Measurements from ENCODE around the gene C1orf35.
A peak's percentile ranks its signal among the peaks of the same experiment; 100 is the strongest.

C1orf35 gene

GRCh38 chr1:228109962-228110488 lies 6.9 kb upstream of the C1orf35 start:
- no peak for DNase-seq (ENCODE audit: low read depth in 3 of 3, low spot score in 1 of 3)

DNA sequence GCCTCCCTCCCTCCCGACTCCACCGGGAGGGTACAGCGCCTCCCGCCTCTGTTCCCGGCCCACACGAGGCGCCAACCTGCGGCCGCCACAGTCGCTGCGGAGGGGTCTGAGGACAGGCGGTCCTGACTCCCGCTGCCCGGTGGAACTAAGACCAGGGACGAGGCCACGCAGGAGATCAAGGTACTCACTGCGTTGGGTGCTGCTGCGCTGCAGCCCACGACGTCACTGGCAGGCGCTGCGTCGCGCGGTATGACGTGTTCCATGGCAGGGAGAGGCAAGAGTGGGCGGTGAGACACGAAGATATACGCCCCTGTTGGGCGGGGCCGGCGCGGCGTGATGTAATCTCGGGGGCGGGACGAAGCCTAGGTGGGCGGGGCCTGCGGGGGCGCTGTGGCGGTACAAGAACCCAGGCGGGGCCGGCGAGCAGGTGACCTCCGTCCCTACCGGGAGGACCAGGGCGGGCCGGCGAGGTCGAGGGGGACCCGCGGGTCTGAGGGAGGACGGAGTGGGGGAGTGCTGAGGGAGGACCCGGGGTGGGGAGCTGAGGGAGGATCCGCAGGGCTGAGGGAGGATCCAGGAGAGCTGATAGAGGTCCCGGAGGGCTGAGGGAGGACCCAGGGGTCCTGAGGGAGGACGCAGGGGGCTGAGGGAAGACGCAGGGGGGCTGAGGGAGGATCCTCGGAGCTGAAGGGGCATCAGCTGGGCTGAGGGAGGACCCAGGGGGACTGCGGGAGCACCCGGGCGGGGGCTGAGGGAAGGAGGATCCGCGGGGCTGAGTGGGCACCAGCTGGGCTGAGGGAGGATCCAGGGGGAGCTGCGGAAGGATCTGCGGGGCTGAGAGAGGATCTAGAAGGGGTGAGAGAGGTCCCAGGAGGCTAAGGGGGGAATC lies 6.2 kb upstream of the C1orf35 start, which contains the start of gene MRPL55:
TSS of gene MRPL55 (minus strand) at position 227 of the 889 bp plus-strand sequence. CDS start 1,039 bp downstream, outside the sequence.
- peak; percentile 92 to 99 (median 97) for DNase-seq (ENCODE audit: low read depth in 3 of 3, low spot score in 1 of 3)

DNA sequence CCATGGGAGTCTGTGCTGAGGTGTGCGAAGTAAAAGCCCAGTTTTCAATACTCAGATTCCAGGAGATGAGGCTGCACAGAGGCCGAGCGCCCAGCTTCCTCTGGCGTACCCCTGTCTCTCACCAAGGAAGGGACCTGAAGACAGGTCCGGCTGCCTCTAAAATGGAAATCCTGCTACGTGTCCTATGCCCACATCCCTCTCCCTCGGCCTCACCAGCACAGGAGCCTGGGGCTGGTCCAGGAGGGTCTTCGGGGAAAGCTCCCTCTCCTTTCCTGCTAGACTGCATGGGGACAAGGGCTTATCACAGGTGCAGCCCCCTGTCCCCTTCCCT lies 5.6 kb upstream of the C1orf35 start:
- no peak for DNase-seq (ENCODE audit: low read depth in 3 of 3, low spot score in 1 of 3)

DNA sequence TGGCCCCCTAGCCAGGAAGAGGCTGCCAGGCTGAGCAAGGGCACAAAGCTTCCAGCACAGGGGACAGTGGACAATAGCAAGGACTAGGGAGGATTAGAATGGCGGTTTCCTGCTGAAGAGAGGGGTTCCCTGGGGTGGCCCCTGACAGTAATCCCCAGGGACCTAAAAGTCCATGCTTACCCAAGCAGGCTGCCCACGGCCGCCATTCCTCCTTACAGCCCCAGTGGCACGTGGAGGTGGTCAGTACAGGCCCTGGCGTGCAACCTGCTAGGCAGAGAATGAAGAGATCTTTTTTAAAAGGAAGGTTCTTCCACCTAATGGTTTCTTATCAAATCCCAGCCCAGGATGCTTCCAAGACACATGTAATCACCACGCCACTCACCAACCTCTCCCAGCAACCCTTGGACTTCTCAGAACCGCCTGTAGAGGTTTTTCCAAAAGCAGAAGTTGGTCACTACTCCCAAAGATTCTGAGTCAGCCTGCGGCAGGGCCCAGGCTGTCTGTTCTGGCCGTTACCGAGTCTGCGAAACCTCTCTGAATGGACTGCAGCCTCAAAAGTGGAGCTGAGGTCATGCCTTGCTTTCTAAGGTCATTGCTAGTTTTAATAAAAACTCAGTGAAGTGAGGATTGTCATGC lies 5.0 kb upstream of the C1orf35 start:
- DNase-seq (ENCODE audit: low read depth in 3 of 3, low spot score in 1 of 3): no peak

DNA sequence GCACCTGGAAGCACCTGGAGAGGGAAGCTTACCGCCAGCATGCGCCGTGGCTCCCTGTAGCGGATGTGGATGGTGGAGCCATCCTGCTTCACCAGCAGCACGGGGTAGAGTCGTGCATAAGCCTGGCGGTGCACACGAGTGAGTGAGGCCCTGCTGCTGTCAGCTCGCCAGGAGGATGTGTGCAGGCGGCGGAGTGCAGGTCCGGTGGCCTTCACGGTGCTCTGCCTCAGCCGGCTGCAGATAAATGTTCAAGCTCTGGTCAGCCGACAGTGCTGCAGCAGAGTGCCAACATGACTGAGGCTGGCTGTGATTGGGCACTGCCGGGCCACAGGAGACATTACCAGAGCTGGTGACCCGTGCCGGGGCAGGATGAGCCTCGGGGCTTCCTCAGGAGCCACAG lies 4.5 kb upstream of the C1orf35 start:
- DNase-seq (ENCODE audit: low read depth in 3 of 3, low spot score in 1 of 3): no peak

- DNase-seq (ENCODE audit: low read depth in 3 of 3, low spot score in 1 of 3): no peak
These were observed 3.6 kb upstream of the C1orf35 start for GRCh38 chr1:228106800-228107054.

DNA sequence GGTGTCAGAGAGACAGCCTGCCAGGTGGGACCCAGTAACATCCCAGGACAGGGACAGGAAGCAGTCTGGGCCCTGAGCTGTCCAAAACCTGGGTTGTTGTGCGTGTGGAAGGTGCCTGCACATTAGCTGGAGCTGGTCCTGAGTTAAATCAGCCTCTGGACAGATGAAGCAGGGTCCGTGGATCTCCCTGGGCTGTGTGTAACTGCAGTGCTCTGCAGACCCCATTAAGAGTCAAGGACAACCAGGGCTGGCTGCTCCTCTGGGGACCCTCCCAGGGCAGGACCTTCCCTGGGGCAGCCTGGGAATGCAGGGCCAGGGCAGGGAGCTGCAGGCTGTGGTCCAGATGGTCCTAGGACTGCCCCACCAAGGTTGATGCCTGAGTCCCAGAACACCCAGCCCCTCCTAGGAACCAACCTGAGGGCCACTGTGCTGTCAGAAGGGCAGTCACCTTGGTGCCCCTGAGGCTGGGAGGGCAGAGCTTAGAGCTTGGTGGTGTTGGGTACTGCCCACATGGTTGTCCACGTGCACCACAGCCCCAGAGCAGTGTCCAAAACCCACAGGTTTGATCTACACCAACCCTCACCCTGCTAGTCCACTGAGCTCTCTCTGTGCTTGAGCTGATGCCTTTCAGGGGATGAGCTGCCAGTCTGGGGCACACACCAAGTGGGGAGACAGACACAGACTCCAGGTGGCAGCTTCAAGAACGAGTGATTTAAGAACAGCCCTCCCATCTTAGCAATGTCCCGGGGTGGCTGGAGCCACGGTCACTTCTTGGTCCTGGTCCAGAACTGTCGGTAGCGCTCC lies 3.1 kb upstream of the C1orf35 start:
- no peak for DNase-seq (ENCODE audit: low read depth in 3 of 3, low spot score in 1 of 3)

DNA sequence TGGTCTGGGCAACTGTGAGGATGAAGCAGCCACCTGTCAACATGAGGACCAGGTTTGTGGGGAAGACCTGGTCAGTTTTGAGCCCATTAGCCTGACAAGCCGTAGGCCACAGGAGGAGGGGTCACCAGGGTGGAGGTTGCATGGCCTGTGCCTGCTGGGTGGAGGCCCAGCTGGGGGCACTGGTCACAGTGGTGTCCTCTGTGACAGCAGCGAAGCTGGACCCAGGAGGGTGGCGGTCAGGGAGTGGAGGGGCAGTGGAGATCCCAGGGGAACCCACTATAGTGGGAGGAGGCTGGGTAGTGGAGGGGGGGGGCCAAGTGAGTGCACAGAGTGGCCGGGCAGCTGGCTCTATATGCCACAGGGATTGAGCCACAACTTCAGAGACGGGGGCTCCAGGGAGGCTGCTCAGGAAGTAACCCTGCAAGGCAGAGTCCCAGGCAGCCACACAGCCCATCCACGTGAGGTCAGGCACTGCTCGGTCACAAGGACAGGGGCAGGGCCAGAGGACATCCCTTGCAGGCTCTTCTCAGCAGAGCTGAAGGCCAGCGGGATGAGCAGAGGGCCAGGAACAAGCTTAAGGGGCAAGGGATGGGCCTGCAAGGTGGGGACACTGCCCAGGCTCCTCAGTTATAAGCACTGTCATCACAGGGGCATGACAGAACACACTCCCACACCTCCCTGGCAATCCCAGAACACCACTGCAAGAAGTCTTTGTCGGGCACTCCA lies 2.3 kb upstream of the C1orf35 start:
- no peak for DNase-seq (ENCODE audit: low read depth in 3 of 3, low spot score in 1 of 3)

- DNase-seq (ENCODE audit: low read depth in 3 of 3, low spot score in 1 of 3): no peak
These were observed 1.6 kb upstream of the C1orf35 start for GRCh38 chr1:228104526-228105269.

GRCh38 chr1:228101994-228102790 lies 933 bp downstream of the C1orf35 start:
- DNase-seq (ENCODE audit: low read depth in 3 of 3, low spot score in 1 of 3): peak in 1 of 3 donors; percentile 29

DNA sequence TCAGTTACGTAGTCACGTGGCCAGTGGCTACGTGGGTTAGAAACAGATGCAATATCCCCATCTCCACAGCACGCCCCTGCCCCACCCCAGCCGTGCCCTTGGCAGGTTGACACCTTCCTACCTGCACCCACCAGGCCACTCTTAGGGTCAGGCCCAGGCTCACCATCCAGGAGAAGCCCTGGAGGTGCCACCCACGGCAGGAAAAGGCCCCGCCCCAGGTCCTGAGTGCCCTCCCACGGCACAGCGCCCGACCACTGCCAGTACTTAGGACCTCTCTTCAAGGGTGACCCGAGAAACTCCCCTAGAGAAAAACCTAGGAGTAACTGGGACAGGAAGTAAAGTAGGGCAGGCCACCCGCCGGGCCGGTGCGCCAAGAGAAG lies 1.5 kb downstream of the C1orf35 start:
- no peak for DNase-seq (ENCODE audit: low read depth in 3 of 3, low spot score in 1 of 3)

GRCh38 chr1:228100822-228101613 lies 2.1 kb downstream of the C1orf35 start:
- DNase-seq (ENCODE audit: low read depth in 3 of 3, low spot score in 1 of 3): no peak

- DNase-seq (ENCODE audit: low read depth in 3 of 3, low spot score in 1 of 3): no peak
These were observed 3.8 kb downstream of the C1orf35 start for GRCh38 chr1:228099331-228099732.

- DNase-seq (ENCODE audit: low read depth in 3 of 3, low spot score in 1 of 3): no peak
These were observed 4.7 kb downstream of the C1orf35 start for GRCh38 chr1:228098323-228098931.

- DNase-seq (ENCODE audit: low read depth in 3 of 3, low spot score in 1 of 3): no peak
These were observed 5.6 kb downstream of the C1orf35 start for GRCh38 chr1:228097333-228098081.

DNA sequence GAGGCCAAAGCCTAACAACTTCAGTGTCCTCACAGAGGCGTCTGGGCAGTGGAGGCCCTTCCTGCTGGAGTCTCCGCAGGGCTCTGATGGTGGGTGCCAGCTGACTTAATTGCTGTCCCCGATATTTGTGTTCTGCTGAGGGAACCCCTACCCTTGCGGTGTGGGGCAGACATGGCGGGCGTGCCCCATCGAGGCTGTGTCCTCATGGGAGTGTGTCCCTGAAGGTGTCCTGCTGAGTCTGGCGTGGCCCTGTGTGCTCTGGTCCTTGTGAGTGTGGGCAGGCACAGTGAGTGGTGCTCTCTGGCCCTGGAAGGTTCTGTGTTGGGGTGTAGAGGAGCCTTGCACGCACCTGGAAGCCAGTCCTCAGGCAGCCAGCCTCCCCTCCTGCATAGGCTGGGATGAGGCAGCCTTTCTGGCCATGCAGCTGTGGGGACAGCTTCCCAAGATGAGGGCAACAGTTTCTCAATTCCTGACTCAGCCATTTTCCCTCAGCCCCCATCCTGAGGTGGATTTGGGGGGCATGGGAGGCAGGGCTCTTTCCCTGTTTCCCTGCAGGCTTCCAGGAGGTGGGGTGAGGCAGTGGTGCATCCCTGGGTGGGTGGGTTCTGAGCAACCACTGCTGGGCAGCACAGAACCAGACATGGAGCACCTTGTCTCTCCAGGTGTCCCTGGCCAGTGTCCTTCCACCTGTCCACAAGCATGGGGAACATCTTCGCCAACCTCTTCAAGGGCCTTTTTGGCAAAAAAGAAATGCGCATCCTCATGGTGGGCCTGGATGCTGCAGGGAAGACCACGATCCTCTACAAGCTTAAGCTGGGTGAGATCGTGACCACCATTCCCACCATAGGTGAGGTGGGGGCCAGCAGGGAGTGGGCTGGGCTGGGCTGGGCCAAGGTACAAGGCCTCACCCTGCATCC lies 6.5 kb downstream of the C1orf35 start:
- DNase-seq (ENCODE audit: low read depth in 3 of 3, low spot score in 1 of 3): no peak

DNA sequence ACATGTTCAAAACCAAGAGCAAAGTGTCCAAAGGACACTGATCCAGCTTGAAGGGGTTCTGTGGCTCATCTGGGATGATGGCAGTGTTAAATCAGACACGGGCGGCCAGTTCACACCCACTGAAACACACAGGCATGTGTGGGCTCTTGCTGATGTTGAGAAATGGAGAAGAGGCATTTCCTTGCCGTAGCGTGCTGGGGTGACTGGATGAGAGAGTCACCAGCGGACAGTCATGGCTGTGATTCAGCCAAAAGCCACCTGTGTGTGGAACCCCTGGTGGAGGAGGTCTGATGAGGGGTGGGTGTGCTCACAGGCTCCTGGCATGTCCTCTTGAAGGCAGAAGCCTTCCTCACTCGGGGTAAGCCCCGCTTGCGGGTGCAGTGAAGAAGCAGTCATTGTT lies 7.2 kb downstream of the C1orf35 start:
- no peak for DNase-seq (ENCODE audit: low read depth in 3 of 3, low spot score in 1 of 3)
